CD14-positive monocyte (primary cell): ENCODE data around the gene PUDP. TPM values are rescaled to one million over a fixed set of nuclear protein-coding genes. Genes with fewer than 3 reads are reported as not detected.
"Not testable (repeated sequence)": the region's sequence is repeated elsewhere in the genome, so short reads cannot be mapped to it uniquely, and the experiment has no call there.

Experiments
- DNase-seq, 3 donors: peaks; one replicate each; pipeline ENCODE4 v3.0.0-alpha.2; 2011 to 2022
- H2AFZ ChIP-seq: 2 replicates; pipeline ENCODE4 v1.6.0; 2012; ENCODE audit warnings: mild to moderate bottlenecking, low read depth, low read length, inconsistent platforms; ENCODE audit not compliant: insufficient read depth, poor library complexity, severe bottlenecking
- H3K27ac ChIP-seq, 2 donors: 1 replicate in 1 of 2; 2 replicates in 1 of 2; pipeline ENCODE4 v1.5.1; 2012 to 2013; ENCODE audit warnings: low read length in 2 of 2, control low read depth in 1 of 2, inconsistent platforms in 1 of 2, low read depth in 1 of 2, mild to moderate bottlenecking in 1 of 2
- H3K27me3 ChIP-seq, 2 donors: one replicate each; pipeline versions ENCODE4 v1.6.0 to v1.6.1; 2011 to 2013; ENCODE audit warnings: low read length in 2 of 2; ENCODE audit not compliant: control insufficient read depth in 2 of 2, insufficient read depth in 2 of 2
- H3K36me3 ChIP-seq, 2 donors: replicated peaks in 1 of 2; 1 replicate in 1 of 2; 2 replicates in 1 of 2; pipeline versions ENCODE4 v1.5.1 to v1.6.1; 2012 to 2013; ENCODE audit warnings: low read length in 2 of 2, control low read depth in 1 of 2, inconsistent platforms in 1 of 2, mild to moderate bottlenecking in 1 of 2; ENCODE audit not compliant: insufficient read depth in 2 of 2, control insufficient read depth in 1 of 2
- H3K4me1 ChIP-seq, 2 donors: 1 replicate in 1 of 2; 2 replicates in 1 of 2; pipeline versions ENCODE4 v1.5.1 to v1.6.1; 2012 to 2013; ENCODE audit warnings: low read length in 2 of 2, control low read depth in 1 of 2, inconsistent platforms in 1 of 2, mild to moderate bottlenecking in 1 of 2, moderate library complexity in 1 of 2; ENCODE audit not compliant: insufficient read depth in 2 of 2, control insufficient read depth in 1 of 2
- H3K4me2 ChIP-seq: replicated peaks from 2 replicates; pipeline ENCODE3; 2012; ENCODE audit warnings: low read length, moderate library complexity, mild to moderate bottlenecking; ENCODE audit not compliant: poor library complexity, severe bottlenecking; ENCODE audit errors: extremely low read depth
- H3K4me3 ChIP-seq, 3 experiments: fragments of 200-600 bp in 1 of 3; sonication (generic) in 1 of 3; replicated peaks in 1 of 3; 1 replicate in 2 of 3; 2 replicates in 1 of 3; pipeline ENCODE4 v1.5.1; 2011 to 2013; ENCODE audit warnings: low read length in 3 of 3, mild to moderate bottlenecking in 3 of 3, control low read depth in 2 of 3, low read depth in 2 of 3, inconsistent platforms in 1 of 3, moderate library complexity in 1 of 3
- H3K79me2 ChIP-seq: 2 replicates; pipeline ENCODE4 v1.6.0; 2012; ENCODE audit warnings: mild to moderate bottlenecking, control low read depth, inconsistent platforms, low read length, moderate library complexity; ENCODE audit not compliant: insufficient read depth
- H3K9ac ChIP-seq: 2 replicates; pipeline ENCODE4 v1.6.0; 2017; ENCODE audit warnings: low read length, mild to moderate bottlenecking; ENCODE audit not compliant: insufficient read depth, poor library complexity, severe bottlenecking
- H3K9me3 ChIP-seq, 2 donors: replicated peaks in 1 of 2; 1 replicate in 1 of 2; 2 replicates in 1 of 2; pipeline versions ENCODE4 v1.5.1 to v1.6.1; 2012 to 2013; ENCODE audit warnings: low read length in 2 of 2, control low read depth in 1 of 2; ENCODE audit not compliant: control insufficient read depth in 1 of 2, insufficient read depth in 1 of 2
- H4K20me1 ChIP-seq: 2 replicates; pipeline ENCODE4 v1.6.0; 2012; ENCODE audit warnings: mild to moderate bottlenecking, low read length, control low read depth, moderate library complexity; ENCODE audit not compliant: insufficient read depth
- H3K27ac Mint-ChIP-seq, 7 donors: one replicate each; pipeline ENCODE4 v1.8.0; 2020; ENCODE audit warnings: mild to moderate bottlenecking in 7 of 7, mixed read lengths in 7 of 7, moderate library complexity in 6 of 7, inconsistent platforms in 2 of 7
- H3K27me3 Mint-ChIP-seq, 3 donors: one replicate each; pipeline ENCODE4 v1.8.0; 2021 to 2022; ENCODE audit warnings: low read depth in 3 of 3, mild to moderate bottlenecking in 3 of 3, mixed read lengths in 3 of 3, moderate library complexity in 3 of 3, inconsistent platforms in 1 of 3
- H3K36me3 Mint-ChIP-seq, 2 donors: one replicate each; pipeline ENCODE4 v1.8.0; 2020; ENCODE audit warnings: mixed read lengths in 2 of 2, inconsistent platforms in 1 of 2, mild to moderate bottlenecking in 1 of 2
- H3K4me1 Mint-ChIP-seq: one replicate; pipeline ENCODE4 v1.8.0; 2020; ENCODE audit warnings: mild to moderate bottlenecking, mixed read lengths
- H3K4me3 Mint-ChIP-seq, 2 donors: one replicate each; pipeline ENCODE4 v1.8.0; 2020; ENCODE audit warnings: mild to moderate bottlenecking in 2 of 2, mixed read lengths in 2 of 2, moderate library complexity in 1 of 2
- H3K9me3 Mint-ChIP-seq, 7 donors: one replicate each; pipeline ENCODE4 v1.8.0; 2020 to 2022; ENCODE audit warnings: mixed read lengths in 7 of 7, mild to moderate bottlenecking in 6 of 7, moderate library complexity in 6 of 7, inconsistent platforms in 2 of 7
- CTCF ChIP-seq: fragments of 200-600 bp; IDR thresholded peaks from one replicate; pipeline ENCODE4 v1.8.0; 2022; ENCODE audit warnings: antibody characterized with exemption, mild to moderate bottlenecking
- WGBS: methylation state at CpG from one replicate; pipeline ENCODE4 v1.1.5; 2013; ENCODE audit warnings: missing lambda C conversion rate; ENCODE audit not compliant: insufficient coverage; 5-methylcytosine and 5-hydroxymethylcytosine counted together
- intact Hi-C, 2 donors: fragments of 100-400 bp; cut with micrococcal nuclease; formaldehyde crosslinking; loops; one replicate each; pipeline versions ENCODE4 v1.15.0 to v1.15.1; 2023
- polyA plus RNA-seq, 3 donors: library from polyadenylated mRNA; depleted of rRNA in 1 of 3; unstranded in 2 of 3; stranded (reverse) in 1 of 3; fragments of 300-500 nt in 2 of 3; fragments of >200 nt in 1 of 3; fragmentation: Illumina TruSeq in 2 of 3; gene quantifications; 1 replicate in 2 of 3; 2 replicates in 1 of 3; pipeline ENCODE4 v1.2.3, GENCODE V29; 2012 to 2021

The PUDP gene
- polyA plus RNA-seq, 3 donors = 21.4 to 49.5 (median 45.4) TPM

- no peak for TF ChIP-seq CTCF
- Mint-ChIP-seq H3K4me1 (no peaks in the 10 kb centered on the region), H3K27me3 (peaks cover 0 to 4% (median 0%) of the 10 kb centered on the region in 3 donors), H3K36me3 (no peaks in the 10 kb centered on the region), H3K4me3 (no peak overlapping the region), H3K27ac (no peak overlapping the region), H3K9me3 (peaks cover 0 to 5% (median 2%) of the 10 kb centered on the region in 7 donors)
- H3K4me2 ChIP-seq = no peak overlapping the region
- no CpG with 5 or more reads among the region's 2 CpGs for WGBS
- no peaks in the 10 kb centered on the region for H3K79me2 ChIP-seq
- intact Hi-C loops = no loop called here
- no peaks in the 10 kb centered on the region for H3K36me3 ChIP-seq
- H3K9me3 ChIP-seq = no peaks in the 10 kb centered on the region
- H3K27me3 ChIP-seq = no peaks in the 10 kb centered on the region
- no peaks in the 10 kb centered on the region for H4K20me1 ChIP-seq
- DNase-seq = no peak
- H3K4me3 ChIP-seq = no peak overlapping the region
- no peak overlapping the region for H2AFZ ChIP-seq
- no peak overlapping the region for H3K27ac ChIP-seq
- H3K9ac ChIP-seq = no peak overlapping the region
- no peaks in the 10 kb centered on the region for H3K4me1 ChIP-seq
Measured at GRCh38 chrX:7025471-7025870, 122.5 kb downstream of the PUDP start.

DNA sequence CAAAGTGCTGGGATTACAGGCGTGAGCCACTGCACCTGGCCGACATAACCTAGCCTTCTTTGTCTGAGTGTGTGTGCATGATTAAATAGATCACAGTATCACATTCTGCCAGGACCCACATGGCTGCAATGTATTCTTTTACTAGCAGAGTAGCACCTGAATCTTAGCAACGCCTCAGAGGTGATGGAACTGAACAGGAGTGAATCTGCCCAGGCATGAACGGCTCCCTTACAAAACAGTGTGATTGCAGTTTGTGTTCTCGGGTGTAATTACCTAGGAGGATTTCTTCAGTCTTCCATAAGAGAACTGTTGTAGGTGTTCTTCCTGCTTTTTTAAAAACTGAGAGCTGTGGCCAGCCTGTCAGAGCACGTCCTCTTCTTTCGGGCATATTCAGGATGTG lies 123.1 kb downstream of the PUDP start:
- Histone ChIP-seq H3K9ac (no peak overlapping the region), H3K9me3 (no peaks in the 10 kb centered on the region), H3K4me3 (no peak overlapping the region), H4K20me1 (no peaks in the 10 kb centered on the region), H3K27me3 (no peaks in the 10 kb centered on the region), H3K4me1 (no peaks in the 10 kb centered on the region), H2AFZ (no peak overlapping the region), H3K36me3 (no peaks in the 10 kb centered on the region), H3K79me2 (no peaks in the 10 kb centered on the region), H3K4me2 (no peak overlapping the region), H3K27ac (no peak overlapping the region)
- no peak overlapping the region for H3K27ac Mint-ChIP-seq
- no peak for TF ChIP-seq CTCF
- no peak overlapping the region for H3K4me3 Mint-ChIP-seq
- no peak for DNase-seq
- H3K36me3 Mint-ChIP-seq = no peaks in the 10 kb centered on the region
- WGBS = 100% methylated on average over 2 of the region's 7 CpGs
- H3K9me3 Mint-ChIP-seq = peaks cover 0 to 5% (median 2%) of the 10 kb centered on the region in 7 donors
- intact Hi-C loops = no loop called here
- H3K4me1 Mint-ChIP-seq = no peaks in the 10 kb centered on the region
- H3K27me3 Mint-ChIP-seq = peaks cover 0 to 4% (median 0%) of the 10 kb centered on the region in 3 donors

DNA sequence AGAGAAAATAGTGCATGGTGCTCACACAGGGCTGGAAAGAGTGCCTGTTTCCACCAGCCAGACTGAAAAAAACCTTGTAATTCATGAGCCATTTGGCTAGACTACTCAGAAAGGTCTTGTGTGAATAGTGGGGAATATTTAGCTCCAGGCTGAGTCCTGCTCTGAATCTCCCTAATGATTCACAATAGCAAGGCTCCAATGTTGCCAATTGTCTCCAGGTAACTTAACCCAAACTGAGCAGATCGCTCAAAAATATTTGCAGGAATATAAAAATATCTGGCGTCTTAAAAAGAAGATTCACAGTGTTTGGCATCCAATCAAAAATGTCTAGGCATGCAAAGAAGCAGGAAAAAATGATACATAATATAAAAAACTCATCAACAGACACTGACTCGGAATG lies 125.0 kb downstream of the PUDP start:
- H3K9me3 ChIP-seq, H3K9ac ChIP-seq, H3K4me1 Mint-ChIP-seq, H3K36me3 Mint-ChIP-seq, H3K4me3 Mint-ChIP-seq, H3K27me3 Mint-ChIP-seq, H3K4me2 ChIP-seq, H4K20me1 ChIP-seq, H3K36me3 ChIP-seq, H3K4me1 ChIP-seq, H3K27ac Mint-ChIP-seq, H3K27me3 ChIP-seq, H2AFZ ChIP-seq, H3K27ac ChIP-seq, H3K4me3 ChIP-seq, DNase-seq, H3K9me3 Mint-ChIP-seq, intact Hi-C loops, H3K79me2 ChIP-seq: not testable (repeated sequence)
- no CpG with 5 or more reads among the region's 3 CpGs for WGBS
